Lower leg skin (tissue), 3 donors: ENCODE data around the gene TRIM7.

ENCODE experiments used
- CTCF ChIP-seq, 3 donors: fragments of 450-650 bp; IDR thresholded peaks; one replicate each; pipeline ENCODE4 v1.5.1; 2016; ENCODE audit warnings: antibody characterized with exemption in 3 of 3, mild to moderate bottlenecking in 3 of 3, moderate library complexity in 2 of 3
- POLR2A ChIP-seq, 2 donors: fragments of 450-650 bp; IDR thresholded peaks; one replicate each; pipeline ENCODE4 v1.6.1; 2016 to 2017; ENCODE audit warnings: antibody characterized with exemption in 2 of 2, mild to moderate bottlenecking in 1 of 2, moderate library complexity in 1 of 2

DNA sequence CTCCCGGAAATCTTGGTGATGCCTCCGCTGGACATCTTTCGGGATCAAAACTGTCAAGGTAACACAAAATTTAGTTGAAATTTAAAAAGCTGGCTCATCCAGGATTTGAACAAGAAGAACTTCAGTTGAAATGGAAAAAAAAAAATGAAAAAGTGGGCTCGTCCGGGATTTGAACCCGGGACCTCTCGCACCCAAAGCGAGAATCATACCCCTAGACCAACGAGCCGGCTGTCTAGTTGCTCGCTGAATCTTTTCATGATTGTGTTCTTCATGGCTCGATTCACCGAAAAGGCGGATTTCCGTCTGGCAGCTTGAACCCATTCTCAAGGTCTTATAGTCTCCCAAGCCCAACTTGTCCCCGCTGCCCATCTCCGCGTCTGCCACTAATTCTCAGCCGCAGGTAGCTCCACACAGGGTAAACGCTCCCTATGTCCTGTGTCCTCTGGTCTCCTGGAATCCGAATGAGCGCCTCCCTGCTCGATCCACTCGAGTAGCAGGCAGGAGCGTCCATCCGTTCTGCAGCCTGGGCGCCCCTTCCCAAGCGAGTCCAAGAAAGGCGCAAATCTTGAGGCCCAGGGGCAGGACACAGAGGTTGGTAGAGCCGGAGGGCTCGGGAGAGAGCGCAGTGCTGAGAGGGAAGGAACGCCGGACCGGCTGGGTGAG is 16.2 kb downstream of the TRIM7 start:
- TF ChIP-seq CTCF (IDR thresholded peaks at IDR 0.05), result no peak
- no peak for TF ChIP-seq POLR2A (IDR thresholded peaks at IDR 0.05)
